GM10266 (cell line): ENCODE data around the gene KMT2A.

ENCODE experiments used
- DNase-seq: peaks from one replicate; pipeline ENCODE4 v3.0.0; 2012; ENCODE audit errors: extremely low spot score
- CTCF ChIP-seq: IDR thresholded peaks from 2 replicates; pipeline ENCODE4 v1.5.1; 2012; ENCODE audit warnings: mild to moderate bottlenecking, low read depth; ENCODE audit not compliant: control insufficient read depth, insufficient read depth; ENCODE audit errors: missing control alignments

The KMT2A gene

DNA sequence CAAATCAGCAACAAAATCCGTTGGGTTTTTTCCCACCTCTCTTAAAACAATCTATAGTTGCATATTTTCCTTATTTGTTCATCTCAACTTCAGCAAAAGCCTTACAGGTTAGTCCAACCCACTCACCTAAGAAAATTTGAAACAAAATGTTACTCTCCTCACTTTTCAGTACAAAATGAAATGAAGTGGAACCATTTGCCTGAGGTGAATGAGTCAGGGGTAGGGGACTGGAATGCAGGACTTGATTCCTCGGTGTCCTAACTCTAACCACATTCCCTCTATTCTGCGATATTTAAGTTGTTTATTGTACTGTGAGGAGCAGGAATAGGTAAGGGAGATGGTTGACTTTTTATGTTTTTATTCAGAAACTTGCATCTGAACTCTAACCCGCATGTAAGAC is 18.5 kb upstream of the KMT2A start:
- DNase-seq, result no peak
- TF ChIP-seq CTCF, result no peak

GRCh38 chr11:118418766-118419165 is 17.5 kb upstream of the KMT2A start:
- no peak for TF ChIP-seq CTCF
- no peak for DNase-seq

DNA sequence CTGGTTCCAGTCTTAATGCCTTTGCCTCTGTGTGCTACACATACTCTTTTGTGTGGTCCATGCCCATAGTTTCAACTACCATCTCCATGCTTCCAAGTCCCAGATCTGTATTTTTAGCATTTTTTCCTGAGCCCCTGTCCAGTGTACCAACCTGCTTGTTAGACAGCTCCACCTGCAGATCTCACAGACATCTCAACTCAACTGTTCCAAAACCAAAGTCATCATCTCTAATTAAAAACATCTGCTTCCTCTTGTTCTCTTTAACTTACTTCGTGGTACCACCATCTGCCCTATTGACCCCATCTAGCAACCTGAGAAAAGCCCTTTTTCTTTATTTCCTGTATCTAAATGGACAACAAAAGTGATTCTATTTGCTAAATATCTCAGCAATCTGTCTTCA is 8.6 kb upstream of the KMT2A start:
- TF ChIP-seq CTCF, result no peak
- no peak for DNase-seq

- DNase-seq, result no peak
- no peak for TF ChIP-seq CTCF
Measured at GRCh38 chr11:118430956-118431355, 5.3 kb upstream of the KMT2A start.

GRCh38 chr11:118434123-118434552 is 2.2 kb upstream of the KMT2A start:
- DNase-seq, result no peak
- no peak for TF ChIP-seq CTCF

DNA sequence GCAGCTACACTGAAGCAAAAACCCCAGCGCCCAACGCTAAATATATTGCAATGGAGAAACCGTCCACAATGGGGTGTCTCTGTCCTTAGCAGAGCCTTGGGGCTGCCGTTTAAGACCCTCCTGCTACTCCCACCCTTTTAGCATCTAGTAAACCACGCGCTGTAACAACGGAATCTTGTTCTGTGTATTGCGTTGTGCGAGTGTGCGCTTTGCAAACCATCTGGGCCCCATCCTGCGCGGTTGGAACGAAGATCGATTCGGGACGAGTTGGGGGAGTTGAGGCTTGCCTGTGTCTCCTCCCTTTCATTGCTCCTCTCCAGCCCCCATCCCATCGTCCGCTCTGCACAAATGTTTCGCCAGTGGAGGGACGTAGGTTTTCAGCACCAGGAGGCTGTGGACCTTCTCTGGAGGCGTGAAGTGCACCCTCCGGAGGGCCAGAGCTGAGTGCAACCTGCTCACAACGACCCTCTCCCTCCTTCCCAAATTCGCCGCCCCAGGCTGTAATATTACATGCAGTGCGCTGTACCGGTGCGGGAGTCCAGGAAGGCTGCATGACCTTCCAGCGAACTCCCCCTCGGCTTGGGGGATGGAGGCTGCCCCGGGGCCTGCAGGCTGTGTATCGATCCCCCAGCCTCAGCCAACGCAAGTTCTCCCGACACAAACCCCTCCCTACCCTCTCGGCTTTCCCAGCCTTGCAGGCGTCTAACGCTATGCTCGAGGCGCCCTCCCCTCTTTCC is 1.6 kb upstream of the KMT2A start:
- DNase-seq, result peak; percentile 54
- TF ChIP-seq CTCF, result no peak

DNA sequence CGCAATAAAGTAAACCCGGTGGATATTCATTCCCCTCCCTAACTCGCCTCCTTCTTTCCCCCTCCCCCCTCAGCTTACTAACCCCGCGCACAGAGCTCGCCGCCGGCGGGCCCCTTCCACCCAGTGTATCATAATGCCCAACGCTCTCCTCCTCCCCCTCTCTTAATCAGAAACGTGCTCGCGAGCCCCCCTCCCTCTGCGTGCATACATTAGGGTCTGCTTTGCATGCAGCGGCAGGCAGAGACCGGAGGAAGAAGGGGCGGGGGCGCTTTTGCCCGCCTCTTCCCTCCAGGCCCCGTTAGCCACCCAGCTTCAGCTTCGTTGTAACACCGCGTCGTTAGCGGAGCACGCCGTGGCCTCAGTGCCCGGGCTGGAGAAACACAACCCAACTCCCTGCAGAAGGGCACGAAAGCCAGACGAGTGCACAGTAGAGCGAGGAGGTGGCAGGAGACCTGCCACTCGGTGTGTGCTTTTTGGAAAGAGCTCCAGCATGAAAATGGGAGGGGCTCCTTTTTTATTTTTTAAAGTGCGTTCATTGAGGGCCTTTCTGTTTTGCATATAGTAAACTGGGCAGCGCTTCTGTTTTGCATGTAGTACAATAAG is 901 bp upstream of the KMT2A start:
- no peak for TF ChIP-seq CTCF
- peak; percentile 72 for DNase-seq
